ENCODE measurements around the gene ZNF345. TPM values are rescaled to one million over a fixed set of nuclear protein-coding genes. Genes with fewer than 3 reads are reported as not detected.

Gene ZNF345
- total and polyA plus RNA-seq, 9 of the 15 experiments (the other 6 are each of a cell fraction or from before 2014, with no cell fraction given), result 0.38 to 1.6 (median 0.65) TPM

Small RNA genes lying within 50 kb of the gene (small RNA-seq; reads per million reads assigned to genes)
- gene RF00019, result not detected

Other genes starting within 250 kb of the ZNF345 start
Only the 7 nearest of the 8 such genes appear.
- gene ZNF461, start 184.0 kb upstream of the ZNF345 start, total RNA-seq (2014; rRNA removed), result 0.41 and 1.2 TPM in 2 replicates
- gene ZNF461, start 184.0 kb upstream of the ZNF345 start, total RNA-seq (2014; rRNA removed; fragmentation: Illumina TruSeq; extraction: Trizol), result 0.45 and 0.91 TPM in 2 replicates
- 0.38 and 0.80 TPM in 2 replicates for gene ZNF461, start 184.0 kb upstream of the ZNF345 start, total RNA-seq (2015; rRNA removed; fragmentation: Illumina TruSeq; extraction: Trizol)
- 0.20 and 0.45 TPM in 2 replicates for gene ZNF461, start 184.0 kb upstream of the ZNF345 start, total RNA-seq (2021)
- 0.15 and 0.74 TPM in 2 replicates for gene ZNF461, start 184.0 kb upstream of the ZNF345 start, polyA plus RNA-seq (2011; rRNA removed)
- gene ZNF461, start 184.0 kb upstream of the ZNF345 start, polyA plus RNA-seq (2014; fragmentation: Illumina TruSeq; extraction: Trizol), result 0.34 and 0.66 TPM in 2 replicates
- gene ZNF461, start 184.0 kb upstream of the ZNF345 start, polyA plus RNA-seq (2014; fragmentation: Nextera tagmentation; extraction: Ambion mirVana), result under 1 TPM; 0.29 to 0.48 TPM
- gene ZNF461, start 184.0 kb upstream of the ZNF345 start, polyA plus RNA-seq (2014; rRNA removed), result 0.32 and 0.65 TPM in 2 replicates
- 3.1 TPM in 2 replicates for gene ZNF567, start 163.3 kb upstream of the ZNF345 start, total RNA-seq (2014; rRNA removed)
- 8.4 and 9.9 TPM in 2 replicates for gene ZNF567, start 163.3 kb upstream of the ZNF345 start, total RNA-seq (2014; rRNA removed; fragmentation: Illumina TruSeq; extraction: Trizol)
- 5.8 and 7.2 TPM in 2 replicates for gene ZNF567, start 163.3 kb upstream of the ZNF345 start, total RNA-seq (2015; rRNA removed; fragmentation: Illumina TruSeq; extraction: Trizol)
- 4.7 and 4.9 TPM in 2 replicates for gene ZNF567, start 163.3 kb upstream of the ZNF345 start, total RNA-seq (2021)
- gene ZNF567, start 163.3 kb upstream of the ZNF345 start, polyA plus RNA-seq (2011; rRNA removed), result 4.5 and 11.5 TPM in 2 replicates
- 6.2 and 7.4 TPM in 2 replicates for gene ZNF567, start 163.3 kb upstream of the ZNF345 start, polyA plus RNA-seq (2014; fragmentation: Illumina TruSeq; extraction: Trizol)
- gene ZNF567, start 163.3 kb upstream of the ZNF345 start, polyA plus RNA-seq (2014; fragmentation: Nextera tagmentation; extraction: Ambion mirVana), result 10 to 100 TPM in 1 of 2 experiments, 1 to 10 TPM in 1; 7.6 to 10.5 TPM
- 3.6 and 4.1 TPM in 2 replicates for gene ZNF567, start 163.3 kb upstream of the ZNF345 start, polyA plus RNA-seq (2014; rRNA removed)
- gene ZNF850, start 78.1 kb upstream of the ZNF345 start, total RNA-seq (2014; rRNA removed), result 5.3 and 6.6 TPM in 2 replicates
- 13.0 and 16.2 TPM in 2 replicates for gene ZNF850, start 78.1 kb upstream of the ZNF345 start, total RNA-seq (2014; rRNA removed; fragmentation: Illumina TruSeq; extraction: Trizol)
- gene ZNF850, start 78.1 kb upstream of the ZNF345 start, total RNA-seq (2015; rRNA removed; fragmentation: Illumina TruSeq; extraction: Trizol), result 10.1 and 11.2 TPM in 2 replicates
- 8.6 and 10.4 TPM in 2 replicates for gene ZNF850, start 78.1 kb upstream of the ZNF345 start, total RNA-seq (2021)
- 5.9 and 6.5 TPM in 2 replicates for gene ZNF850, start 78.1 kb upstream of the ZNF345 start, polyA plus RNA-seq (2011; rRNA removed)
- 2.5 and 2.9 TPM in 2 replicates for gene ZNF850, start 78.1 kb upstream of the ZNF345 start, polyA plus RNA-seq (2014; fragmentation: Illumina TruSeq; extraction: Trizol)
- gene ZNF850, start 78.1 kb upstream of the ZNF345 start, polyA plus RNA-seq (2014; fragmentation: Nextera tagmentation; extraction: Ambion mirVana), result 1 to 10 TPM; 1.2 to 1.8 TPM
- gene ZNF850, start 78.1 kb upstream of the ZNF345 start, polyA plus RNA-seq (2014; rRNA removed), result 4.8 and 5.3 TPM in 2 replicates
- gene ZNF790, start 12.5 kb upstream of the ZNF345 start, total RNA-seq (2014; rRNA removed), result 0.24 and 1.2 TPM in 2 replicates
- 0.87 and 1.6 TPM in 2 replicates for gene ZNF790, start 12.5 kb upstream of the ZNF345 start, total RNA-seq (2014; rRNA removed; fragmentation: Illumina TruSeq; extraction: Trizol)
- 0.41 and 0.62 TPM in 2 replicates for gene ZNF790, start 12.5 kb upstream of the ZNF345 start, total RNA-seq (2015; rRNA removed; fragmentation: Illumina TruSeq; extraction: Trizol)
- gene ZNF790, start 12.5 kb upstream of the ZNF345 start, total RNA-seq (2021), result 0.38 and 0.49 TPM in 2 replicates
- 0.07 and 0.33 TPM in 2 replicates for gene ZNF790, start 12.5 kb upstream of the ZNF345 start, polyA plus RNA-seq (2011; rRNA removed)
- gene ZNF790, start 12.5 kb upstream of the ZNF345 start, polyA plus RNA-seq (2014; fragmentation: Illumina TruSeq; extraction: Trizol), result 0.29 and 0.37 TPM in 2 replicates
- gene ZNF790, start 12.5 kb upstream of the ZNF345 start, polyA plus RNA-seq (2014; fragmentation: Nextera tagmentation; extraction: Ambion mirVana), result under 1 TPM; 0.46 to 0.53 TPM
- 0.88 and 1.7 TPM in 2 replicates for gene ZNF790, start 12.5 kb upstream of the ZNF345 start, polyA plus RNA-seq (2014; rRNA removed)
- 0.04 and 0.05 TPM in 2 replicates for gene ZNF829, start 65.4 kb downstream of the ZNF345 start, total RNA-seq (2014; rRNA removed)
- 0.07 and 0.10 TPM in 2 replicates for gene ZNF829, start 65.4 kb downstream of the ZNF345 start, total RNA-seq (2014; rRNA removed; fragmentation: Illumina TruSeq; extraction: Trizol)
- 0.08 and 0.11 TPM in 2 replicates for gene ZNF829, start 65.4 kb downstream of the ZNF345 start, total RNA-seq (2015; rRNA removed; fragmentation: Illumina TruSeq; extraction: Trizol)
- 0.02 TPM in 1 of 2 replicates, not detected in the other for gene ZNF829, start 65.4 kb downstream of the ZNF345 start, total RNA-seq (2021)
- not detected in 2 replicates for gene ZNF829, start 65.4 kb downstream of the ZNF345 start, polyA plus RNA-seq (2011; rRNA removed)
- gene ZNF829, start 65.4 kb downstream of the ZNF345 start, polyA plus RNA-seq (2014; fragmentation: Illumina TruSeq; extraction: Trizol), result 0.07 TPM in 1 of 2 replicates, not detected in the other
- gene ZNF829, start 65.4 kb downstream of the ZNF345 start, polyA plus RNA-seq (2014; fragmentation: Nextera tagmentation; extraction: Ambion mirVana), result under 1 TPM; 0.03 to 0.14 TPM
- 0.01 and 0.03 TPM in 2 replicates for gene ZNF829, start 65.4 kb downstream of the ZNF345 start, polyA plus RNA-seq (2014; rRNA removed)
- 0.24 and 0.36 TPM in 2 replicates for gene ZNF568, start 65.5 kb downstream of the ZNF345 start, total RNA-seq (2014; rRNA removed)
- gene ZNF568, start 65.5 kb downstream of the ZNF345 start, total RNA-seq (2014; rRNA removed; fragmentation: Illumina TruSeq; extraction: Trizol), result 0.07 and 0.13 TPM in 2 replicates
- gene ZNF568, start 65.5 kb downstream of the ZNF345 start, total RNA-seq (2015; rRNA removed; fragmentation: Illumina TruSeq; extraction: Trizol), result 0.08 and 0.25 TPM in 2 replicates
- gene ZNF568, start 65.5 kb downstream of the ZNF345 start, total RNA-seq (2021), result 0.09 and 0.24 TPM in 2 replicates
- 0.04 TPM in 1 of 2 replicates, not detected in the other for gene ZNF568, start 65.5 kb downstream of the ZNF345 start, polyA plus RNA-seq (2011; rRNA removed)
- gene ZNF568, start 65.5 kb downstream of the ZNF345 start, polyA plus RNA-seq (2014; fragmentation: Illumina TruSeq; extraction: Trizol), result 0.06 and 0.10 TPM in 2 replicates
- gene ZNF568, start 65.5 kb downstream of the ZNF345 start, polyA plus RNA-seq (2014; fragmentation: Nextera tagmentation; extraction: Ambion mirVana), result under 1 TPM in 1 of 2 experiments, not detected in 1; 0.07 TPM
- 0.05 and 1.1 TPM in 2 replicates for gene ZNF568, start 65.5 kb downstream of the ZNF345 start, polyA plus RNA-seq (2014; rRNA removed)
- gene ZNF420, start 227.6 kb downstream of the ZNF345 start, total RNA-seq (2014; rRNA removed), result 3.8 and 5.1 TPM in 2 replicates
- 7.2 and 9.0 TPM in 2 replicates for gene ZNF420, start 227.6 kb downstream of the ZNF345 start, total RNA-seq (2014; rRNA removed; fragmentation: Illumina TruSeq; extraction: Trizol)
- 4.5 and 4.7 TPM in 2 replicates for gene ZNF420, start 227.6 kb downstream of the ZNF345 start, total RNA-seq (2015; rRNA removed; fragmentation: Illumina TruSeq; extraction: Trizol)
- 6.7 and 8.5 TPM in 2 replicates for gene ZNF420, start 227.6 kb downstream of the ZNF345 start, total RNA-seq (2021)
- 2.0 and 4.3 TPM in 2 replicates for gene ZNF420, start 227.6 kb downstream of the ZNF345 start, polyA plus RNA-seq (2011; rRNA removed)
- gene ZNF420, start 227.6 kb downstream of the ZNF345 start, polyA plus RNA-seq (2014; fragmentation: Illumina TruSeq; extraction: Trizol), result 5.1 and 5.4 TPM in 2 replicates
- gene ZNF420, start 227.6 kb downstream of the ZNF345 start, polyA plus RNA-seq (2014; fragmentation: Nextera tagmentation; extraction: Ambion mirVana), result 1 to 10 TPM; 5.8 to 6.0 TPM
- gene ZNF420, start 227.6 kb downstream of the ZNF345 start, polyA plus RNA-seq (2014; rRNA removed), result 2.6 and 3.0 TPM in 2 replicates

All from K562 (cell line).